T-helper 2 cell (primary cell): ENCODE results near the gene ZC3H14.

Experiments
- DNase-seq, 5 experiments: peaks; one replicate each; pipeline versions ENCODE4 v3.0.0 to v3.0.0-alpha.2; 2012 to 2022

ZC3H14 gene

DNA sequence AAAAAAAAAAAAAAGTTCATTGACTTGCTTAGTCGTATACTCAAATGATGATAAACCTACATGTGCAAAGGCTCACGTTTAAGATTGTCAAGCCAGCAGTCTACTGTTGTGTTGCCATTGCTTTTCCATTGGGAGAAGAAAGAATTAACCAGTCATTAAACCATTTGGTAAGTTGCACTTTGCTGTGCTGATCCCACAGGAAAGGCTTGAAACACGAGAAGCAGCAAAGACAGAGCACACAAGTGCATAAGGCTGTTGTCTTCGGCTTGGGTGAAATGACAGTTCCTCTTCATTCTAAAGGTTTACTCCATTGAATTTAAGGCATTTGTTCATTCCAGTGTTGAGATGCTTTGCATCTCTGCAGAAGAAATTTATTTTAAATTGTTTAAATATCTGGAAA, 50.1 kb downstream of the ZC3H14 start:
- DNase-seq, result no peak

DNA sequence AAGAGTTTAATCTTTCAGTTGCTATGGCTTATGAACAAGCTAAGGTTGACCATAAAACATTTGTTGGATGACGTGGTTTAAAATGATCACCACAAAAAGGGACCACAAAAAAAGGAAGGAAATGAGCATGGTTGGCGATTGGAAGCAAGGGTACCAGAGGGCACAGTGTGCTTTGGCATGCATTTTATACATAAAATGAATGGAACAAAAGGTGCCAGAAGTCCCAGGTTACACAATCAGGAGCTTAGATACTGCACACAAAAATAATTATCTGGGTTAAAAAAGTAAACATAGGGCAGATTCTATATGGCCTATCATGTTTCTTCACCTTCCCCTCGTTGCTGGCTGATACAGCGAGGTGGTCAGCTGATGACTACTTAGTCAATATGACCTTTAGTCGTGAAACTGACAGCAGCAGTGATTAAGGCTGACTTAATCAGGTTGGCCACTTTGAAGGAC, 50.7 kb downstream of the ZC3H14 start:
- peak in 1 of 5 experiments; percentile 32 for DNase-seq

DNA sequence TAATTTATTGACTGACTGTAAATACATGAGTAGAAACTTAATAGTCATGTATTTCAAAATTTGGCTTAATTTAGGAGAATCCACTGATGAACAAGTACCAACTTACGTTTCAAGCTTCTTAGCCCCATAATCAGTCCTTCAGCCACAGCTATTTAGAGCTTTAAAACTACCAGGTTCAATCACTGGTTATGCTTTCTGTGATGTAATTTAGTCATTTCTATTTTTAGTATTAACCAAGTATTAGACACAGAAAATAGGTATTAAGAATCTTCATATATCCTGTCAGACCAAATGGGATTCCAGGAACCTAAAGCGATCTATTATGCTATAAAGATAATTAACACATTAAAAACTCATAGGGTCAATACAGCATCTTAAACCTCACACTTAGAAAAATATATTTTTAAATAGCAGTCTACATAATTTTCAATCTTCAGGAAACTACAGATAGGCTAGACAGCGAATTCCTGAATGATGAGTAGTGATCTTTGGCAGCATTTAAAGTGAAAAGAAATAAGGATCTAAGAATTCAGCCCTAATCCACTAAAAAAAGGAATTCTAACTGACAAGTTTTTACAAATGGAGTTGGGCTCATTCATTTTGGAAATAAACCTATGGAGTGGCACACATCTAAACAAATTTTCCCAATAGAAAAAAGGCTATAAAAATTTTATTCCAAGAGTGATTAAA, 51.5 kb downstream of the ZC3H14 start:
- no peak for DNase-seq

DNA sequence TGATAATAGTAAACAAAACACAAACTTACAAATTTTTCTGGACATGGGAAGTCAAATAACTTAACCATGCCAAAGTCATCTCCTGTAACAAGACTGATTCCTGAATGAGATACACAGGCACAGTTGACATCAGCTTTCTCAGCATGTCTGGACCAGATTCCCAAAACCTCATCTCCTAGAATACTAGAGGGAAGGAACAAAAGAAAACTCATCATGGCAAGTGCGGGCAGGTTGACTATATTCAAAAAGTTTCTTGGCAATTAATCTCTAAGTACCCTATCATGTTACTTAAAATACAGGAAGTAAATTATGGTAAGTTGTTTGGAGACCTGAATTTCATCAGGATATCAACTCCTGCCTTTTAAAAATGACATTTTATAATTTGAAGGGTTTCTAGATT, 53.9 kb downstream of the ZC3H14 start:
- DNase-seq, result no peak

DNA sequence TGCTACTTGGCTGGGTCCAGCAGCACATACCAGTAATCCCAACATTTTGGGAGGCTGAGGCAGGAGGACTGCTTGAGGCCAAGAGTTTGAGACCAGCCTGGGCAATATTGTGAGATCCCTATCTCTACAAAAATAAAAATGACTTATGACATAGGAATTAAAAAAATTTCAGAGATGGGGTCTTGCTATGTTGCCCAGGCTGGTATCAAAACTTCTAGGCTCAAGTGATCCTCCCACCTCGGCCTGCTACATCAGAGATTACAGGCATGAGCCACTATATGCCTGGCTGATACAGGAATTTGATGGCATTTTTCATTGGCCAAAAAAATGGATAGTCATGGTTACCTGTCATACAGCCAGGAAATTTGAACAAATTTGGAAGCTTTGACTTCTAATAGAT, 54.6 kb downstream of the ZC3H14 start:
- DNase-seq, result no peak

DNA sequence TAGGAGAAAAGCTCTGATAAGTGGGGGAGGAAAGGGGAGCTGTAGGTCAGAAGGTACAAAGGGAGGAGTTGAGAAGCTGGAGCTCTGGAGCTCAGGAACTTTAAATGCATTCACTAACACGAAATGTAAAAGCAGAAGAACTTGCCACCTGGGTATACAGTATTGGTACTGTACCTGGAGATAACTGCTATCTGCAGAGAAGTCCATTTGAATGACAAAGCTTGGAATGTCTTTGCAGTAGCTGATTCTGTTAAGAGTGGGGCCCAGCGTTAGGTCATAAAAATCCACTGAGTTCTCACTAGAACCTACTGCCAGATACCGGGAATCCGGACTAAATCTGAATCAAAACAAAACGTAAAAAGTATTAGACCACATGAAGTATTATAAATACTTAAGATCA, 55.6 kb downstream of the ZC3H14 start:
- no peak for DNase-seq

DNA sequence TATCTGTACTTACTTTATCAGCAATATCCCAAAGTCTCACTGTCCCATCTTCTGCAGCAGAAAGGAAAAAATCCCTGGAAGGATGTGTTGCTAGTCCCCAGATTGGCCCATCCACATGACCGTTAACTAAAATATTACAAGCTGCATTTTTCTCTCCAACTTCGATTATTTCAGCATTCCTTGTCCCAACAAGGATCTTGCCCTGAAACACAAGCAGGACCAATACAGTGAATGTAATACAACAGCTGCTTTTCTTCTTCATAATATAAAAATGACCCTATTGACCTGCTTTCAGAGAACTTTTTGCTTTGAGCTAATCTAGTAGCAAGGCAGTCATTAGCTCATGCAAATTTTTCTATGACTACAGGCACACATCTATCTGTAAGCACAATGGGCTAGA, 58.3 kb downstream of the ZC3H14 start:
- no peak for DNase-seq

DNA sequence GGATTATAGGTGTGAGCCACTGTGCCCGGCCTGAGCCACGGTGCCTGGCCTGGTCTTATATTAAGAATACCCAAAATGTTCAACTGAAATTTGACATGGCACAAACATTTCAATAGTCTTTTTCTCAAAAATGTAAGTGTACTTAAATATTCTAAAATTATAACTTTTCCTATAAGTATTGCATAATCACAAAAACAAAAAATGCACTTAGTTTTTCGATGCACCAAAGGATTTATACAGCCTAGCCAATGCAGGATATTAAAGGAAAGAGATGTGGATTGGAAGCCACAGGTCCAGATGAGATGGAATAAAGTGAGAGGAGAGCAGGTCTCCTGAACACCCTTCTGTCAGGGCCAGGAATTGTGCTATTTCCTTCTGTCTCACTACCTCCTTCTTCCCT, 62.8 kb downstream of the ZC3H14 start:
- no peak for DNase-seq

DNA sequence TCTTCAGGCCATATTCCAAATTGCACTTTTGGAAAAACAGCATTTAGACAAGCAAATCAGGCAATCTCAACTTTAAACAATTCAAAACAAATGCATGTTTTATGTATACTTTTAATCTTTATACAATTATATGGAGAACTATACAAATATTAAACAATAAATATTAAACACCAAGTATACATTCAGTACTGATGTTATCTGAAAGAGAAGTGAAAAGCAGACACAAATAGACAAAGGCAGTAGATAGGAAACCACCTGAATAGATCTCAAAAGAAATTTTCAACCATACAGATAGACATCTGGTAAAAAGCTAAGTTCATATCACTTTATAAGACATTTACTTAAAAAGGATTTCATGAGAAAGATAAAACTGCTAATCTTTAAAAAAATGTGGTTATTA, 65.2 kb downstream of the ZC3H14 start:
- no peak for DNase-seq

DNA sequence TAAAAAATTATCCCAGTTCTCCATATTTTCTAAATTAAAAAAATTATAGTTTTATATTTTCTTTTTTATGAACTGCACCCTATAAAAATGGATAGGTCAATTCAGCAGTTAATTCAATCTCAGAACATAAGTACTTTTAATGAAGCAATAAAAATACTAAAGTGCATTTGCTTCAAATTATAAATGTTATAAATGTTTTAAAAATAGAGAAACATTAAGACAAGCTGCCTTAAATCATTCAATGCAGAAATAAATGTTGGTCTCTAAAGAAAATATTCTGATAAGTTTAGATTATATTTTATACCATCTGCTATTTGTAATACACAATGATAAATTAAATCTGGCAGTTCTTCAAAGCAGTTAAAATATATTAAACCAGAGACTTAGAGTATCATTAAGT, 65.6 kb downstream of the ZC3H14 start:
- DNase-seq, result no peak

DNA sequence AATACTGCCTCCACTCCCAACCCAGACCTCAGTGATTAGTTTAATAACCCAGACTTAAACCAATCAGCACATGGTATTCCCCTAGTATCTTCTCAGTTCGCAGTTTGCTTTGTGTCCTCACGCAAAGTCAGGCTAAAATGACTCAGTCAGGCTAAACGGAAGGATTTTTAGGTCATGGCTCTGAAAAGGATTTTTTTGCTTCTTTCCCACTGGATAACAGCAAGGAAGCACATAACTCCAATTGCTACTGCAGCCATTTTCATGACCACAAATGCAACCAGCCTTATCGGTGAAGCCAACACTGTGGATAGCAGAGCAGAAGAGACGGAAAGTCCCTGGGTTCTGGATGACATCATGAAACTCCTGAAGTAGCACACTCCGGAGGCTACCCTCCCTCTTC, 67.7 kb downstream of the ZC3H14 start:
- no peak for DNase-seq

DNA sequence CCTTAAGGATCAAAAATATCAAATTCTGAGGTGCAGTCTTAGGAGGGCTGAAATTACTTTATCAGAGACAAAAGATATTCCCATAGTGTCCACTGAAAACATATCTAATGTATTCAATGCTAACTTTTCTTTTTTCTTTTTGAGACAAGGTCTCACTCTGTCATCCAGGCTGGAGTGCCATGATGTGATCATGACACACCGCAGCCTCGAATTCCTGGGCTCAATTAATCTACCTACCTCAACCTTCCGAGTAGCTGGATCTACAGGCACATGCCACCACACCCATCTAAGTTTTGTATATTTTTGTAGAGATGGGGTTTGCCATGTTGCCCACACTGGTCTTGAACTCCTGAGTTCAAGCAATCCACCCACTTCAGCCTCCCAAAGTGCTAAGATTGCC, 68.3 kb downstream of the ZC3H14 start:
- DNase-seq, result no peak

DNA sequence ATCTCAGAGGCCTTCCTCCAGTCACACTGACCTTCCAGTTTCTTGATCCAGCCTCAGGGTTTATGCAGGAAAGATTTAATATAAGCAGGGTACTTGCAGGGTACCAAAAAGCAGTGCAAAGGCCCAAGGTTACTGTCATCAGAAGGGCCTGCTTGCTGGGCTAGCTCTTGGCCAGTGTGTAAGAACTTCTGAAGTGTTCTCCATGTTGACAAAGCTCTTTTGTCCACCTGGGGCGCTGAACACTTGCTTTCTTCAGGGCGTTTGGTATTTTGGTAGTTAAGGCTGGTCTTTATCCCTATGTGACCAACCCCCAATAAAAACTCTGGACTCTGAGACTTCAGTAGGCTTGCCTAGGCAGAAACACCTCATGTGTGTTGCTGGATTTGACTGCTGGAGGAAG, 69.7 kb downstream of the ZC3H14 start:
- no peak for DNase-seq

DNA sequence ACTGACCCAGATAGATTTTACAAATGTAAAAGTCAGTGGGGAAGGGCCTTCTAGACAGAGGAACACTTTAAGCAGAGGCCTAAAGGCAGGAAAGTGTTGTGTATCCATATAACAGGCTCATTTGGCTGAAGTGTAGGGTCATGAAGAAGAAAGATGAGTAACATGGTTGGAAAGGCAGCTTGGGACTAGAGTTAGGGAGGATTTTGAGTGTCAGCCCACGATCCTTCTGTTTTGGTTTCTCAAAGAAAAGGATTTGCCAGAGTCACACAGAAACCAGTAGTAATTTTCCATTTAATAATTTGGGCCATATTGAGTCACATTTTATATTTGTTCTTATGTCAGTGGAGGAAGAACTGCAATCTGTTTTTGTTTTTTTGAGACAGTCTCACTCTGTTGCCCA, 76.4 kb downstream of the ZC3H14 start:
- no peak for DNase-seq

DNA sequence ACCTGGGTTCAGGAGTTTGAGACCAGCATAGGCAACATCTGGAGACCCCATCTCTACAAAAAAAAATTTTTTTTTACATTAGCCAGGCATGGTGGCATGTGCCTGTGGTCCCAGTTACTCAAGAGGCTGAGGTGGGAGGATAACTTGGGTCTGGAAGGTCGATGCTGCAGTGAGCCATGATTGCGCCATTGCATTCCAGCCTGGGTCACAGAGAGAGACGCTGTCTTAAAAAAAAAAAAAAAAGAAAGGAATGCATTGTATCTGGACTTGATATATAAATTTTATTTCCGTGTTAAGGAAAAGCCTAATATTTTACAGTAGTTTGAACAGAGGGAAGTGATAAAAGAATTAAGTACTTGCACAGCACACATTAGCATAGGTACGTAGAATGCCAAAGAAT, 97.2 kb downstream of the ZC3H14 start:
- no peak for DNase-seq

DNA sequence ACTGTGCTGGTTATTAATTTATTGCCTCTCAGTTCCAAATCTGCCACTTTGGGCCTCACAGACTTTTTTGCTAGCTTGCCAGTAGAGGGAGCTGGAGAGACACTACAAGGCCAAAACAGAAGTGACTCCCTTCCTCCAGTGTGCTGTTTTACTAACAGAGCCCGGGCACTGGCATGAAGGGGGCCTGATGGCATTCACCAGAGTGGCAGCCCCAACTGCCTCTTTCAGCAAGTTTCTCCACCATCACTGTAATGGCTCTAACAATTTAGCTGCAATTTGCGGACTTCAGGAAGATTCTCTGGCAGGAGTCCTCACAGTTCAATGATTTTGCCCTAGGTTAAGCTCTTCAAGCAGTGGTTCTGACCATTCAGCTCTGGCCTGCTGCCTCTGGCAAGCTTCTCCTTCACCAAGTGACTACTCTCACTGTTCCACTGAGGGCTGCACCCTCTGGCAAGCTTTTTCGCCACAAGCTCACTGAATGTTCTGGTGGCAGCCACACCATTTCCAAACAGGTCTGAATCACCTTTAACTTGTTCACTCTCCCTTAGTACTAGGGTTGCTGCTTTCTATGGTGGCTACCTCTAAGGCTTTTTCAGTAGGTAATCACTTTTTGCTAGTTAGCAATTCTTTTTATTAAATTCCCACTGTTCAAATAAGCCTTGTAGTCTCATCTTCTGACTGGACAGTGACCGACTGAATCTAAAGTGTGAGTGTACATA, 104.9 kb downstream of the ZC3H14 start:
- DNase-seq, result peak in 2 of 5 experiments; percentile 17 to 75

DNA sequence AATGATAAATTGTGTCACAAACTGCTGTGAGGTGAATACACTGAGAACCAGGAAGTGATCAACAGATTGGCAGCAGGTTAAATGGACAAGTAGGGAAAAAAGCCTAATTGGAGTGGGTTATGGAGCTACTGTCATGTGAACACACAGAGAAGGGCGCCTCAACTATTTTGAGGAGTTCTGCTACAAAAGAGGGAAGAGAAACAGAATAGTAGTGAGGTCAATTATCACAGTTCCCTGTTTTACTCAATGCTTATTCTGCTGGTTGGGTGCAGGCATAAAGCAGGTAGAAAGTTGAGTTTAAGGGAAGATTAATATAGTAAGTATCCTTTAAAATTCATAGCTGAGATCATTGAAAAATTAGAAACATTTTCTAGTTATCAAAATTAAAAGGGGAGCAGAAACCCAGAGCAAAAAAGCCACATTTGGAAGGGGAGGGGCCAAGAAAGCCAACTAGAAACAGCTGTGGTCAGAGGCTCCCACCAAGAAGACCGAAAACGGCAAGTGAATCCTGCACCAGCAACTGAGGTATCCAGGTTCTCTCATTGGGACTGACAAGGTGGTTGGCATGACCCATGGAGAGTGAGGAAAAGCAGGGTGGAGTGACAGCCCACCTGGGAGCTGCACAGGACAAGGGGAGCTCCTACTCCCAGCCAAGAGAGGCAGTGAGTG, 105.7 kb downstream of the ZC3H14 start:
- DNase-seq, result no peak

DNA sequence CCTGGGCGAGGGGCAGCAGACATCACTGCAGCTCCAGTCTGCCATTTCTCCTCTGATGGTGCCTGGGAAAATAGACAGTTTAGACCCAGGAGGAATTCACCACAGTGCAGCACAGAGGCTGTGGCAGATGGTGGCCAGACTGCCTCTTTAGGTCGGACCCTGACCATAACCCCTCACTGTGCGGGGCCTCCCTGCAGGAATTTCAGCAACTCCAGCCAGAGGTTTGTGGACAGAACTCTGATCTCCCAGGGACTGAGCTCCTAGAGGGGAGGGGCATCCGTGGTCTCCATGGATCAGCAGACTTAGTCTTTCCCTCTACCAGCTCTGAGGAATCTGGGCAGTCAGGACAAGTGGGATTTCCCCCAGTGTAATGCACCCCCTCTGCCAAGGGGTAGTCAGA, 106.5 kb downstream of the ZC3H14 start:
- DNase-seq, result no peak
